Right renal pelvis (tissue), 4 donors: ENCODE results near the gene MAML2. TPM values are rescaled to one million over a fixed set of nuclear protein-coding genes. Genes with fewer than 3 reads are reported as not detected.

Experiments used
- DNase-seq, 4 donors: peaks; one replicate each; pipeline ENCODE4 v3.0.0-alpha.2; 2013; ENCODE audit warnings: low read depth in 4 of 4, low spot score in 3 of 4, missing footprints in 1 of 4
- polyA plus RNA-seq, 4 donors: library from polyadenylated mRNA; unstranded; fragments of 120-200 nt; gene quantifications; one replicate each; pipeline ENCODE4 v1.2.1, GENCODE V29; 2013; ENCODE audit not compliant: insufficient read length in 4 of 4

Gene MAML2
- polyA plus RNA-seq, 4 donors: 28.0 to 34.9 (median 33.1) TPM

DNA sequence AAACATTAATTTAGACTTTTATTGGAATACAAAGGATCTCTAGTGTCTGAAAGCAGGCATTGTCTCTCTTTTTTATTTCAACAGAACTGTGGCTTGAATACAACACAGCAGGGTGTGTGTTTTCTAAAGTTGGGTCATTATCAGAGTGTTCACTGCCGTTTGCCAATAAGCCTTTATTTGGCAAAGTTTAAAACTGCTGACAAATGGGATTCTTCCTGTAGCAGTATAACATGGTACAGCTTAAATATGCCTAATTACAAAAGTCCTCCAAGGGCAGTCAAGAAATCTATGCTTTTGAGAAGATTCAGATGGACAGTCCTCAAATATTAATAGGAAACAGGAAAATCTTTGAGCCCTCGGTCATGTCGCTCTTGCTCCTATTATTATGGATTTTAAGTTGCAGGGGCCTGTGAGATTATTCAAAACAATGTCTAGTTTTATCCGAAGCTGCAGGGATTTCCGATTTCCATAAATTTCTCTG lies 199.9 kb downstream of the MAML2 start:
- DNase-seq: no peak

DNA sequence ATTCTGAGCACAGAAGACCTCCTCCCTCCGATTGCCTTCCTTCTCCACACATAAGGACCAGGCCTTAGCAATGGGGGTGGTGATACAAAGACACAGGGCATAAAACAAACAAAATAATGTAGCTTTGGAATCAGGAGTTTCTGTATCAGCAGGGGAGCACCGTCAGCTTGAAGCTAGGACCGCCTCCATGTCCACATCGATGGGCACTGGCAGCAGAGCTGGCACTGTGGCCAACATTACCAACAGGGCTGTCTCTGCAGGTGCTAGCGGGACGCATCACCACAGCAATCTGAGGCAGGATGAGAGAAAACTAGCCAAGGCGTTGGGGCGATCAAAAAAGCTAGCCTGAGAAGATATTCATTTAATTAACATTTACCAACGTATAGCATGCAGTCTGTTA lies 201.4 kb downstream of the MAML2 start:
- no peak for DNase-seq

DNA sequence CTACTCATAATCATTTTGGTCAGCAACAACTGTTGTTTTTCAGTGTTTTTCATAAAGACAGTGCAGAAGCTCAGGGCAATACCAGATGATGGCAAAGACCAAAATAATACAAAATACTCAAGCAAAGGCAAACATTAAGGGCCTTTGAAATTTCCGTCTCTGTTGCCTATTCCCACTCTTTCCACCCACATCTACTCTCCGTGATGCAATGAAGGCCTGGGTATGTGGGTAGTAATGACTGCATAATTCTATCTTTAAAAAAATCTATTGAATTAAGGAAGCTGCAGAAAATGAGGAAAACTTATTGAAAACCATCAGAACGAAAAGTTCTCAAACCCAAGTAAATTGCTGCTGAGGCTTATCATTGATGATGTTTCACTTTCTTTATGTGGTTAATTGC lies 203.3 kb downstream of the MAML2 start:
- no peak for DNase-seq

- DNase-seq: no peak
Observed at GRCh38 chr11:96137373-96137772, 205.6 kb downstream of the MAML2 start.

DNA sequence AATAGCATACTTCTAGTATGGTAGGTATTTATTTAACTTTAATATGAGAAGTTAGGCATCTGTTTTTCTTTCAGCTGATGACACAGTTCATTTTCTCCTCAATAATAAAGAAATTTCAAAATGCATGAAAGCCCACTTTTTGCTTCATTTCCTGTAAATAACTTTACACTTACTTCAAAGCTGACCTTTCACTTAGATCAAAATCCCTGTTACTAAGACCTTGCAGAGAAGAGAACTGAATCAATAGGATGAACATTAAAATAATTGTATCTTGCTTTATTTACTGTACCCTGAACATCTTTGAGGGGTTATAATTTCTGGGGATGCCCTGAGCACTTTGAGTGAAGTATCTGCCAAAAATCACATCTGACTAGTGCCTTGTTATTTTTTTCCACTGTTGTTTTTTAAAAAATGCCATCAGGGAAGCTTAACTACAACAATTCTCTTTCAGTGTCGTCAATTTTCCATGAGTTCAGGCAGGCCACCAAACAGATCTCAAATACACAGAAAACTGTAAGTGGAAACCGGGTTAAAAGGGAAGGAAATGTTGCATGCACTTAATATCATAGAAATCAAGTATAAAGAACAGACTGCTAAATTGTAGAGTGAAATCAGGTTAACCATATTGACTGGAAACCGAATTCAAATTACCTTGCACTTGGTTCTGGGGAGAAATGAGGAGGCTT lies 206.2 kb downstream of the MAML2 start:
- no peak for DNase-seq

DNA sequence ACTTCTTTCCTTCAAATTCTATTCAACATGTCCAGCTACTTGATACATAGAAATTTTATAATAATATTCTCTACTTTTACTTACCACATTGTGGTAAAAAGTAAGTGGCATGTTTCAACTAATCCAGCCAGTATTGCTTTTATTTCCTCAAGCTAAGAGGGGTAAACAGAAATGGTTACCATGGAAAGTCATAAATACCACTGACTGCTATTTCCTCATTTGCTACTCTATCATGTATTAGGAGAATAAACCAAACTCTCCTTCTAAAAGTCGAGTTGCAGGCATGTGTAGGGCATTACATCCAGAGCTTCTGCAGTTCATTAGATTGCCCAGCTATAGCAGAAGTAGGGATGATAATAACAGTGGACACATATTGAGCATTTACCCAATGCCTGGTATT lies 208.4 kb downstream of the MAML2 start:
- DNase-seq: no peak

- DNase-seq: no peak
Observed at GRCh38 chr11:96132437-96132836, 210.6 kb downstream of the MAML2 start.

- no peak for DNase-seq
Observed at GRCh38 chr11:96130061-96130620, 212.9 kb downstream of the MAML2 start.

DNA sequence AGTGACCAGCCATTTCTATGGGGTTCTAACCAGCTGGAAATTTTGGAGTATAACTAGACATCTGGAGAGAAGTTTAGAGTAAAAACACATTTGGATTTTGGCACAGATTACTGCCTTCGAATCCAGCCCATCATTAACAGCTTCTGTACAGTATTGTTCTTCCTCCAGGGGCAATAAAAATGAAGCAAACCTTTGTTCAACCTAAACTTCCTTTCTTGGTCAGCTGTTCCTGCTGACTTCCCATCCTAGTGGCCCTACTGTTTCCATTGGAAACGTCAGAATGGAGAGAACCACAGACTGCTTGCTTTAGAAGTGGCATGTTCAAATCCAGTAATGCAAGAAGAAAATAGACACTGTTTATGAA lies 215.4 kb downstream of the MAML2 start:
- DNase-seq: no peak

DNA sequence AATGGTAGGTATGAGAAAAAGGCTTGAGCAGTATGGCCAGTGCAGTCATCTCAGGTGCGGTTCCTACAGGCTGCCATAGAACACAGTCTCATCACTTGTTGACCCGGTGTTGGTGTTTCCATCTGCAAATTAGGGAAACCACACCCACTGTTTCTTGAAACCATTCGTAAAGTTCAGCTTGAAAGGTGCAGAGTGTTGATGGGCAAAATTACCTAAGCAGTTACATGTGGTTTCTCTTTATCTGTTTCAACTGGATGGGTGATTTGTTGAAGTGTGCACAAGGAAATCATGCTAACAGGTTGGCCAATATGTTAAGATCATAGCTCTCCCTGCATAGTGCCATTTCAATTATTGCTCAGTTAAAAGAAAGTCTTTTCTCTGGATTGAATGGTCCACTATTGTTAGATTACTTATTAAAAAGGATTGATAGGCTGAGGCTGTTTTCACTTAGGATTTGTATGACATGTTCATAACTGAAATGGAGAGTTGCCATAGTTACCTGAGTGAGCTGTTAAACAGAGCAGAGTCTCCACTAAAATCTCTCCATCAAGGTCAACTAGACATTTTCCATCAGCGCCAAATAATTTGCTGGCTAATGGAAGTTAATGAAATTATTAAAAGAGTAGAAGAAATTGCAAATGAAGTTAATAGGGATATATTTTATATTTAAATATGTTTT lies 215.9 kb downstream of the MAML2 start:
- DNase-seq: no peak

GRCh38 chr11:96125400-96125799 lies 217.6 kb downstream of the MAML2 start:
- DNase-seq: no peak

DNA sequence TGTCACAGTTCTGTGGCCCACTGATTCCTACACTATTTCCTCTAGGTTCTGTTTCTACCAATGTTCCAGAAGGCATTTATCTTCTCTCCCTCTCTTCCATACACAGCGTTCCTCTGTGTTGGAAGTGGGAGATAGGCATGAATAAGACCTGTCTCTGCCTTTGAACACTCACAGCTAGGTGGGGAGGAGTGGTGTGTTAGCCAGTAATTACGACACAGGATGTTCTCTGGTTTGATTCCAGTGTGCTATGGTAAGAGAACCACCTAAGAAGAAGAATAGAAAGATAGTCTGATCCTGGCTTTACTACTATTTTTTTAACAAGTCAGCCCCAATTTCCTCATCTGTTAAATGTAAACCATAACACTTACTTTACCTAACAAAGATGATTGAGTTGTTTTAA lies 218.8 kb downstream of the MAML2 start:
- no peak for DNase-seq

DNA sequence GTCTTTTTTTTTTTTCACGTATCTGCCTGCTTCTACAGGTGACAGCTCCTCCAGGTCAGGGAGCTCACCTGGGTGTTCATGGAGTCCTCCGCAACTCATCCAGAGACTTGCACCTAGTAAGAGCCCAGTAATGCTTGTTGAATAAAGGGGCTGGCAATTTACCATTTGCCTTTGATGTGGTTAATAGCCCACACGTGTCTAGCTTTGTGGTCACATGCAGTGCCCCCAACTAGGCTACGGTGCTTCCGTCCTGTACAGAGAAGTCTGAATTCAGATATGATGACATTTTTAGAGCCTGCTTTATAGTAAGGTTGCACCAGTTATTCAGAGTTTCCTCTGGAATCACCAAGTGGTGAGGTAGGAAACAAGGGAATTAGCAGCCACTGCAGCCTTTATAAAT lies 219.7 kb downstream of the MAML2 start:
- no peak for DNase-seq

DNA sequence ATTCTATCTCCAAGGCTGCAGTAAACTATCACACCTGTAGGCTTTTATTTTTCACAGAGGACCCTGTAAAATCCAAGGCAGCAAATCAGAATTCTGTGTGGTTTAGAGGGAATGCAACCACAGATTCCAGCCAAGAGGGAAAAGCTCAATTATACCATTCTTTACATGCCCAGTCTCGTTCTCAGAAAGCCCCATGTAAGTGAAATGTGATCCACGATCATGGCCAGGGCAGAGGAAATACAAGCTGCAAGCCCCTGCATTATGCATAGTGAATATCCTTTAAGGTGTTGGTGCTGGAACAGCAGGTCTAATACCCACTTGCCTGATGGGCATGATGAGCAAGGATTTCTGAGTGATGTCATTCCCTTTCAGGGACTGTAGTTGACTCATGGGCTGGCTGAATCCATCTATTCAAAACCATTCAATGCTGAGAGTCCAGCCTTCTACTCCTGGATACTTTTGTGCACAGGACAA lies 220.4 kb downstream of the MAML2 start:
- no peak for DNase-seq

- DNase-seq: no peak
Observed at GRCh38 chr11:96119211-96119610, 223.8 kb downstream of the MAML2 start.

GRCh38 chr11:96116376-96116775 lies 226.6 kb downstream of the MAML2 start:
- no peak for DNase-seq

- no peak for DNase-seq
Observed at GRCh38 chr11:96114178-96115064, 228.6 kb downstream of the MAML2 start.

GRCh38 chr11:96113193-96113681 lies 229.8 kb downstream of the MAML2 start:
- peak in 3 of 4 donors; percentile 58 to 72 (median 62) for DNase-seq

- no peak for DNase-seq
Observed at GRCh38 chr11:96112192-96113128, 230.5 kb downstream of the MAML2 start.

DNA sequence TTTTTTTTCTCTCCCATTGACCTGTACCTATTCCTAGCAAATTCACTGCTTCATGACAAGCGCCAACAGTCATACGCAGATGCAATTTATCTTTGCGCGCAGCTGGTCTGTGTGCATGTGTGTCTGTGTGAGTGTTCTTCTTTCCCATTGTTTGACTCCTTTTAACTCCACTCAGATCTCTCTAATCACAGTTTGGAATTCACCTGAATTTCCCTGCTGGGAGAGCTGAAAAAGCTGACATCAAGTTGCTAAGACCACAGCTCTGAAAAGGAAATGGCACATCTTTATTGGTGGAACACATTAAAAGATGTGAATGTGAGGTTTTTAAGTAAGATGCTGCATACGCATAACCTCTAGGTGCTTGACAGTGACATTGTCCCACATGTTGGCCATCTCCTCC lies 231.7 kb downstream of the MAML2 start:
- no peak for DNase-seq
